ENCODE results near the gene A3GALT2.

A3GALT2 gene

DNA sequence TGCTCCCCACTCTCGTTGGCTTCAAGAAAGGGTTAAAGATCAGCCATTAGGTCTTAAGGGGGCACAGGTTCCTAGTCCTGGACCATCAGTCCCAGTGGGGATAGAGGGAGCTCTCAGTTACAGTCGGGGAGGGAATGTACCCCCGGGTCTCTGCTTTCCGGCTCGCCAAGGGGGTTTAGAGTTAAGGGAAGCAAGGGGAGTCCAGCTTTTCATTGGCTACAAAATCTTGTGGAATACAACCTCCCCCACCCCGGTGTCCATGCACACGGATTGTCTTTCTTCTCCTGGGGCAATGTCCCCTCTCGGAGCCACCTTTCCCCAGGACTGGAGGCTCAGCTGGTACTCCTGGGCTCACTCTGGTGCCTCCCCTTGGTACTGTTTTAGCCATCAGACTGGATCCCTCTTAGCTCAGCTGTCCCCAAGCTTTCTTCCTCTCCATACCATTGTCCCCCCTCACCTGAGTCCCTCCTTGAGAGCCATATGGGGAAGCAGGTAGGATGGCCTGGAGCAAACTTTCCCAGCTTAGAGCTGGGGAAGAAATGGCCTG, at the start of gene A3GALT2:
Gene A3GALT2, minus strand, starts transcription at position 480 of the 547 bp plus-strand sequence. Its CDS starts 0 bp downstream, at position 480.
- no peak for DNase-seq

DNA sequence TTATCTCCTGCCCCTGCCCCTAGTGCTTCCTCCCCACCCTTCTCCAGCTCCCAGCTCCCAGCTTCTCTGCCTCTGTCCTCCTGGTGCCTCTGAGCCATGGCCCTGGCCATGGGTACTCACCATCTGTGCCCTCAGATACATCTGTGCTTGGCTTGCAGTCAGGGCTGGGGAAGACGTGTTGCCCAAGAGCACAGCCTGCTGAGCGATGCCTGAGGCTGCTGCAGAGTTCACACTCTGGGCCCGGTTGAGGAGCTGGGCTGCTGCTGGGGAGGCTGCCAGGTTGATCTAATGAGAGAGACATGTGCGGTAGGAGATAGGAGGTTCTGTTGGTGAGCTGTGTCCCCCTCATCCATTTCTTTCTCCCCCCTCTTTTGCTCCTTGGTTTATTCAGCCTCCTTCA, 49.4 kb upstream of the A3GALT2 start:
- DNase-seq: peak in 1 of 56 donors; percentile 23

GRCh38 chr1:33369764-33370163, 48.9 kb upstream of the A3GALT2 start:
- DNase-seq: no peak

GRCh38 chr1:33369081-33369480, 48.2 kb upstream of the A3GALT2 start:
- no peak for DNase-seq

DNA sequence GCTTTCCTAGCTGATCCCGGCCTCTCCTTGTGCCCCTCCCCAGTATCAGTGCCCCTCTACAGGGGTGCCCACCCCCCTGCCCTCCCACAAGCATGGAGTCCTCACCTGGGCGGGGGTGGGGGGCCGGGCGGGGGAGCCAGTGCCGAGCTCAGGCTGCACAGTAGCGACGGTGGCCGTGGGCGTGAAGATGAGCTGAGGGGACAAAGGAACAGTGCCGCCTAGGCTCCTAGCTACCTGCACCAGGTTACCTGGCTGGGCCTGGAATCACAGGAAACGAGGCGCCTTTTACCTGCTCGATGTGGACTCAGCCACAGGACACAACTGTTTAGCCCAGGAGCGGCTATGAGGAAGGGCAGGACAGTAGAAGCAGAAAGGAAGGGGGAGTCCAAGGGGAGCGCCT, 47.5 kb upstream of the A3GALT2 start:
- no peak for DNase-seq

GRCh38 chr1:33367485-33368405, 46.8 kb upstream of the A3GALT2 start:
- DNase-seq: peak in 54 of 56 donors; percentile 44 to 92 (median 77)

DNA sequence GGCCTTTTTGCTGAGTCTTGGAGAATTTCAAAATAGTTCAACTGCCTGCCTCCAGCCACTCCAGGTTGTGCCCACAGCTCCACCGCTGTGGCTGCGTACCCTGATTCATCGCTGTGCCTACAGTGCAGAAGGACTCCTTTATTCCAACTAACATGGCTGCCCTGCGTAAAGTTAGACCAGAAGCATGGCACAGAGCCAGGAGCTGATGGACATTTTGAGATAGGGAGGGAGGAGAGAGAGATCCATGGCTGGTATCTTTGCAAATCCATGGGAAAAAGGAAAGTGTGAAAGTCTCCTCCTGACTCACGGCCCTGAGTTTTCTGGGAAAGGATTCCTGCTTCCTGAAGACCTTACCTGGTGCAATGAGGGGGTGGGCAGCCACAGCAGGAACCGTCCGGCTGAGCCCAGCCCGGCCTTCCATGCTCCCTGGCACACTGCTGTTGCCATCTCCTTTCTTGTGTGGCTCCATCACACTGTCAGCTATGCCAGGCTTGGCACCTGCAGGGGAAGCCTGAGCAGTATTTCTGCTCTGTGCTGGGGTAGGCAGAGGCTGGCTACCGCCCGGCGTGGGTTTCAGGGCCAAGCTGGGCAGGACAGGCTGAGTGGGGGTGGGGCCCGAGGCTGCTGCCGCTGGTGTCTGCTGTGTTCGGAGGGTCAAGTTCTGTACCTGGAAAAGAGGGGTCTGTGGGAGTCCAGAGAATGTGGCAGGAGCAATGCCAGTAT, 46.0 kb upstream of the A3GALT2 start:
- peak in 6 of 56 donors; percentile 20 to 42 (median 26) for DNase-seq

GRCh38 chr1:33365560-33365997, 44.7 kb upstream of the A3GALT2 start:
- DNase-seq: peak in 5 of 56 donors; percentile 20 to 27 (median 25)

GRCh38 chr1:33364565-33364918, 43.6 kb upstream of the A3GALT2 start:
- peak in 1 of 56 donors; percentile 67 for DNase-seq

DNA sequence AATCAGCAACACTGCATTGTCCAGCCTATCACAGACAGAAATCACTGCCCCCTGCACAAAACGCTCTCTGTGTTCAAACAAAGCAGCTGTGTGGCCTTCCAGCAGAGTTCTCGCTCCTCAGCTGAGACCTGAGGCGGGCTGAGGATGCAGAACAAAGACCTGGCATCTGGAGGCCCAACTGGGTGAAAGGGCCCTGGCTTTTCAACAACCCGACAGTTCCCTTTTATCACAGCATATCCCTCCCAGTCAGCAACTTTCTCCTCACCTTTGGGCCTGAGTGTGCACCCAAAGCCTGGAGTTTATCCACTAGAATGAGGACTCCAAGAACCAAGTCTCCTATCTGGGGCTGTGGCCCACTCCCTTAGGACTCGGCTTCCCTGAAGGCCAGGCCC, 42.6 kb upstream of the A3GALT2 start:
- DNase-seq: peak in 45 of 56 donors; percentile 24 to 87 (median 64)

GRCh38 chr1:33363021-33363420, 42.1 kb upstream of the A3GALT2 start:
- no peak for DNase-seq

GRCh38 chr1:33361532-33362235, 40.8 kb upstream of the A3GALT2 start:
- peak in 1 of 56 donors; percentile 23 for DNase-seq

- no peak for DNase-seq
These were observed 39.5 kb upstream of the A3GALT2 start for GRCh38 chr1:33360367-33360766.

DNA sequence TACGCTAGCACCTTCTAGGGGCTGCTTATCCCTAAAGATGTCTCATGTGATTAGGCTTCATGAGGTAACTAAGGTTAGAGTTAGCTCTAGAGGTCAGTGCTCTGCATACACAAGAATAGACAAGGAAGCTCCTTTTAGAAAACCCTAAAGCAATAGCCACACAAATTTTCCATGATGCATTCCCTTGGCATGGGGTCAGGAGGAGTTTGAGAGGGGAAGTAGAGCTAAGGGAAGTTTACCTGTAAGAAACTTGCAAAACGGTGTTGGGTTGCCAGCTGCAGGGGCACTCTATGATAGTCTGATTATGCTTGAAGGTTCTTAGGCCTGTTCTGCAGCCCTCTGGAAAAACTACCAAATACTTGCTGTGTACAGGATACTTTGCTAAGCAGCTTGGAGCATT, 39.0 kb upstream of the A3GALT2 start:
- no peak for DNase-seq

DNA sequence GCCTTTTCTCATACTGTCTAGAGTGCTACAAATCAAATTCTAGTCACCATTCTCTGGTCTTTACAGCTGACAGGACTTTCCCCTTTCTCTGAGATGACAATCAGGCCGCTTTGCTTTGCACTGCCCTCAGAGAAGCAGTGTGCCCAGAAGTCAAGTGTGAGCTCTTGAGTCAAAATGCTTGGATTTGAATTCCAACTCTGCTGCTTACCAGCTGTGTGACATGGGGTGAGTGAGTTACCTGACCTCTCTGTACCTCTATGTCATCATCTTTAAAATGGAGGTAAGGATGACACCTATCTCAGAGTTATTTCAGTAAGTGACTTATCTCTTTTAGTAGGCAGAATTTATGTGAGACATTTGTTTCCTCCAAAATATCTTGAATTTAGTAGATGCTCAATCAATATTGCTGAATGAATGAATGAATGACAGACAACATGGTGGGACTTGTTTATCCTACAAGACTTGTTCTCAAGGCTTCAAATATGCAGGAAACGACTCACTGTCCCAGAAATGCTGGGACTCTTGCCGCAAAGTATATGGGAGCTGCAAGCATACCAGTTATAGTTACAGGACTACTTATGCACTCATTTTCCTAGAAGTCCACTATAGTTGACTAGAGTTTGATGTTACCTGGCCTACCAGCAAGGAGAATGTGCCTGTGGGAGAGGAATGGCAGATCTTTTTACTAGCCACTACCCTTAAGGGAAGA, 38.1 kb upstream of the A3GALT2 start:
- DNase-seq: no peak

GRCh38 chr1:33358114-33358794, 37.4 kb upstream of the A3GALT2 start:
- DNase-seq: peak in 3 of 56 donors; percentile 20 to 42 (median 30)

GRCh38 chr1:33357099-33357498, 36.2 kb upstream of the A3GALT2 start:
- DNase-seq: no peak

- DNase-seq: no peak
These were observed 33.9 kb upstream of the A3GALT2 start for GRCh38 chr1:33354707-33355316.

- no peak for DNase-seq
These were observed 32.6 kb upstream of the A3GALT2 start for GRCh38 chr1:33353531-33353930.

- no peak for DNase-seq
These were observed 30.4 kb upstream of the A3GALT2 start for GRCh38 chr1:33351281-33351660.

Data from amygdala (tissue), 56 donors.